GM21381 (cell line): ENCODE measurements around the gene TTC34.

Experiments used
- ATAC-seq: cut with Tn5 transposase; IDR thresholded peaks from one replicate; pipeline ENCODE4 v1.9.1; 2021; ENCODE audit warnings: mild to moderate bottlenecking, moderate library complexity; ENCODE audit not compliant: unreplicated experiment

The TTC34 gene

DNA sequence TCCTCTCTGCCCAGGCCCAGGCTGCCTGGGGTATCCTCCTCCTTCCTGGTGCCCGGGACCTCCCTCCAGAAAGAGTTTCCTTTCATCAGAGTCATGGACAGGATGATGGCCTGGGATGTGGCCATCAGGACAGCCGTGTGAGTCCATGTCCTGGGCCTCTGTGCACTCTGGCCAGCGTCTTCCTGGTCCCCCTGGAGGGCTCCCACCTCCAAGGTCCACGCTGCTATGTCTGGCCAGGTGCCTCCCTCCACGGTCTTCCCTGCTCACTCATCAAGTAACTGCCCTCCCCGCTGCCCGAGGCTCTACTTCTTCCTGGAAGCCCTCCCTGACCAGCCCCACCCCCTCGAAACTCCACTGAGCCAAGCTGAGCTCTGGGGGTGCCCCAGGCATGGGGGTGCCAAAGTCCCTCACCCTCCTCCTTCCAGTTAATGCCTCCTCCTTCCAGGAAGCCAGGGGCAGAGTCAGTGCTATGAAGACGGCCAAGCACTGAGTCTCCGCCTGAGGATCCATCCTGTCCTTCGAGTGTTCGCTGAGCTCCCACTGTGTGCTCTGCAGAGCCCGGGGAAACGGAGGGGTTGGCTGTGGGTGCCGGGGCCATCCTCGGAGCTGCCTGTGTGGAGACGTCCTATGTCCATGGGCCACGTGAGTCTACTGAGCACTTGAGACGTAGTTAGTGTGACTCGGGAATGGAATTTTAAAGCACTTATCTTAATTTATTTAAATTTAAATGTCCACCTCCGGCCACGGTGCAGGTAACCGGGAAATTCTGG is 28.5 kb upstream of the TTC34 start:
- ATAC-seq: no peak

- no peak for ATAC-seq
Observed at GRCh38 chr1:2828586-2829250, 27.2 kb upstream of the TTC34 start.

- ATAC-seq: no peak
Observed at GRCh38 chr1:2826736-2827292, 25.3 kb upstream of the TTC34 start.

- ATAC-seq: no peak
Observed at GRCh38 chr1:2826316-2826715, 24.8 kb upstream of the TTC34 start.

GRCh38 chr1:2825487-2826189 is 24.1 kb upstream of the TTC34 start:
- ATAC-seq: no peak

DNA sequence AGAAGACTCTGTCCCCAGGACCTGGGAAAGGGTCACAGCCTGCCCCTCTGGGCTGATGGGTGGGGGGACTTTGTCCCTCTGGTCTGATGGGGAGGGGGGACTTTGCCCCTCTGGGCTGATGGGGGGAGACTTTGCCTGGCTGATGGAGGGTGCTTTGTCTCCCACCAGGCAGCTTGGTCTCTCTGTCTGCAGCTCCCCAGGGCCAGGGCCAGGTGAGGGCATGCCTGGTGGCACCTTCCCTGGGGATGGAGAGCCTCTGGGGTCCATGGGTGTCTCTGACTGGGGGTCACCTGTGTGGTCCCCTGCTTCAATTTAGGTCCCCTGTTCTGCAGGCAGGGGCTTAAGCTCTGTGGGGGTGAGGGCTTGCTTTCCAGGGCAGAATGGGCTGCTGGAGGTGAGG is 23.5 kb upstream of the TTC34 start:
- ATAC-seq: no peak

DNA sequence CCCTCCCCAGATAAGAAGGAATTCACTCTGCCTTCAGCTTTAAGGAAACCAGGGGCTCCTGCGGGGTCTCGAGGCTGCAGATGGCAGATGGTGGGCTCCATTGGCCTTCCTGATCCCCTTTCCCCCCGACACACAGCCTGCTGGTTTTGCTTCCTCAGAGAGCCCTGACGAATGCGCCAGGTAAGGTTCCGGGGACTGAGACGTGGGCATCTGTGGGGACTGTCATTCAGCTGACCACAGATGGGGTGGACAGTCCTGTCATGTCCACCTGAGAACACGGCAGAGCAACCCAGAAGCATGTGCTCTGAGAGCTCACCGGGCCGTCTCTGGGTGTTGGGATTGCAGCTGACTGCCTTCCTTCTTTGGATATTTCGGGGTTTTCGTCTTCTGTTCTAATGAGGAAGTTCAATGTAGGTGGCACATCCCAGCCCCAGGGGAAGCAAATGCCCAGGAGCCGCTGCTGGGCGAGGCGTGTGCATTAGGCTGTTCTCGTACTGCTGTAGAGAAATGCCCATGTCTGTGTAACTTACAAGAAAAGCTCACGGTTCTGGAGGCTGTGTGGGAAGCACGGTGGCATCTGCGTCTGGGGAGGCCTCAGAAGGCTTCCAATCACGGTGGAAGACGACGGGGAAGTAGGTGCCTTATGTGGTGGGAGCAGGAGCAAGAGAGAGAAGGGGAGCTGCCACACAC is 22.6 kb upstream of the TTC34 start:
- no peak for ATAC-seq

DNA sequence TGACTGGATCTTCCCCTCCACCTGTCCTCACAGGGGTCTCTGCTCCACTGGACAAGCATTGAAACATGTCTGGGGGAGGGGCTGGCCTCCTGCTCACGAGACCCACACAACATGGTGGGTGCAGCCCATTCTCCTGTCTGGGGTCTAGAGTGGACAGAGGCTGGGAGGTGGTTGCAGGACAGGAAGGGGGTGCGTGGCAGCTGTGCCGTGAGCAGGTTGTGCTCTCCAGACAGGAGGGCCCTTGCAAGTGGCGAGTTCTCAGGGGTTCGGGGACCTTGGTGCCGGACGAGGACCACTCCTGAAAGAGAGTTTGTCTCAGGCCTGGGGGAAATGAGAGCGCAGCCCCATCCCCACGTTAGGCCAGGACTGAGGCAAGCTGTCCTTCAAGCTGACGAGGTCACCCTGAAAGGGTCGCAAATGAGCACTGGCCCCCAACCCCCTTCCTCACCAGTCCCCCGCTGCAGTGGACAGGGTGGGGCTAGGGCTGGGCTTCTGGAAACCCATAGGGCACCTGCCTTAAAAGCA is 21.2 kb upstream of the TTC34 start:
- ATAC-seq: no peak

- no peak for ATAC-seq
Observed at GRCh38 chr1:2821966-2822620, 20.6 kb upstream of the TTC34 start.

GRCh38 chr1:2821373-2821955 is 20.0 kb upstream of the TTC34 start:
- ATAC-seq: no peak

GRCh38 chr1:2820731-2821372 is 19.4 kb upstream of the TTC34 start:
- ATAC-seq: no peak

DNA sequence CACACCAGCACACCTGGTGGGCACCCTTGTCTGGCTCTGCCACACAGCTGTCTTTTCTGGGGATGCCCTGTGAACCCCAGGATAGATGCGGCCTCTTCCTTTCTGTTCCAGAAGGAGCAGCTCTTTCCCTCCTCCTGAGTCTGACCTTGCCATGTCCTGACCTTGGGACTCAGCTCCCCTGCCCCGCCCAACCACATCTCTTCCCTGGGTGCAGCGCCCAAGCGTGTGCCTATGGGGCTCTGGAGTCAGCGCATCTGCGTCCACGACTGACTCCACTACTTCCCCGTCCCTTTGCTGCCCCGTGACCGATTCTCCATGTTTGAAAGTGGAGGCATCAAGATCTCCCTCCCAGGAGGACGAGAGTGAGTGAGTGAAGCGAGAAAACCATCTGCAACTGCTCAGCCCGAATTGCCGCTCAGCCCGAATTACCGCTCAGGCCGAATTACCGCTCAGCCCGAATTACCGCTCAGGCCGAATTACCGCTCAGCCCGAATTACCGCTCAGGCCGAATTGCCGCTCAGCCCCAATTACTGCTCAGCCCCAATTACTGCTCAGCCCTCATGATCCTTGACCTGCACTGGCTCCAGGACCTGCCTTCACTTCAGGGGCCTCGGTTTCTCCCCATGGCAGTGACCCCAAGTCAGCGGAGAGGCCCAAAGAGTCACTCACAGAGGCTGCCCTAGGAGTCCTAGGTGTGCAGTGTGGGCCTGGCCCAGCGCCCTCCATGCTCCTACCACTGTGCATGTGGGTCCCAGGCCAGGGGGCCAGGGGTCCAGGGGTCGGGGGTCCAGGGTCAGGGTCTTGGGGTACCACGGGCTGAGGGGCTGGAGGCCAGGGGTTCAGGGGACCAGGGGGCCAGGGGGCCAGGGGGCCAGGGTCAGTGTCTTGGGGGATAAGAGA is 18.6 kb upstream of the TTC34 start:
- ATAC-seq: no peak

- ATAC-seq: no peak
Observed at GRCh38 chr1:2819429-2819828, 17.9 kb upstream of the TTC34 start.

- no peak for ATAC-seq
Observed at GRCh38 chr1:2817784-2818564, 16.5 kb upstream of the TTC34 start.

DNA sequence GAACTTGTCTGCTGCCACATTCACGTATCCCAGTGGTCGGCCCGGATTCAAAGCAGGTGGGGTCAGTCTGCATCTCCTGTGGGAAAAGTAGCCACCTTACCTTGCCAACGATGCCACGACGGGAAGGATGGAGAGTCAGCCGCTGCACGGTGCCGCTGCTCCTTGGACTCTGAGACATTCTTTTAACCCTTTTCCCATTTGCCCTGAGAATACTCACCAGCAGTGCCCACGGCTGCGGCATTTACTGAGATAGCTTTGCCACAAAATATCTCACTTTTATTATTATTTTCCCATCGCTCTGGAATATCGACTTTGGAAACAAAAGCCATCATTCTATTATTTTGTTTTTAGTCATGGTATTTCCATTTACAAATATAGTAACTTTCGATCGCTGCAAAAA is 15.3 kb upstream of the TTC34 start:
- no peak for ATAC-seq

- ATAC-seq: no peak
Observed at GRCh38 chr1:2815551-2815950, 14.1 kb upstream of the TTC34 start.

- ATAC-seq: no peak
Observed at GRCh38 chr1:2814511-2815075, 13.1 kb upstream of the TTC34 start.
